Measurements from ENCODE around the gene ITPR1.

DNA sequence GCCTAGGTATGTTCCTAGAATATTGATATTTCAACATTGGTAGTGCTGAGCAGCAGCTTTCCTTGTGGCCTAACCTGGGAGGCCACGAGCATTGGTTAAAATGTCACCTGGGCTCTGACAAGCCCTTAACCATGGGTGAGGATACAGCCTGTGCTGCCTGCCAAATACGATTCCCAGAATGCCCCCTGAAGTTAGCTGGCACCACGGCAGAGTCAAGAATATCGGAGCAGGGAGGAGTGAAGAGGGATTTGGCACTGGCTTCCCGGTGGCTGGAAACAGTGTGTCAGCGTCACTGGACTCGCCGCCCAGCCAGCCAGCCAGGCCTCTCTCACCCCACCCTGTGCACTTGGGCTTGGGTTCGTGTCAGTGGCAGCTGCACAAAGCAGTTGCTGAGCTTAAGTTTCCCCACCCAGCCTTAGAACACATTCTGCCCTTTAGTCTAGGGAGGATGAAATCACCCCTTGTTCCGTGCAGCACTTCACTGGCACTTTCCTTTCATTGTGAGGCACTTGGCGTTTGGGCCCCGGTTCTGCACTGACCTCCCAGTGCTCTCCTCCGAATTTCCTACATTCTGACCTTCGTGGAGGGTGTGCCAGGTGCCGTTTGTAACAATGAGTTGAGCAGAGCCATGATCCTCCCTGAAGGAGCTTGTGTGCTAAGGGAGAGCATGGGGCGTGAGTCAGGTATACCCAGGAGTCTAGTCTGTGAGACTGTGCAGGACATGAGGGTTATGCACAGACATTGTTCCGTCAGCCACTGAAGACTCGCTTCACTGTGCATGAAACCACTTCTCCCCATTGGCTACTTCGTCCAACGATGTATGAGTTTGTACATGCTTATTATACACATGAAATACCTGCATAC lies 333.3 kb downstream of the ITPR1 start:
- TF ChIP-seq, protein P1, sequence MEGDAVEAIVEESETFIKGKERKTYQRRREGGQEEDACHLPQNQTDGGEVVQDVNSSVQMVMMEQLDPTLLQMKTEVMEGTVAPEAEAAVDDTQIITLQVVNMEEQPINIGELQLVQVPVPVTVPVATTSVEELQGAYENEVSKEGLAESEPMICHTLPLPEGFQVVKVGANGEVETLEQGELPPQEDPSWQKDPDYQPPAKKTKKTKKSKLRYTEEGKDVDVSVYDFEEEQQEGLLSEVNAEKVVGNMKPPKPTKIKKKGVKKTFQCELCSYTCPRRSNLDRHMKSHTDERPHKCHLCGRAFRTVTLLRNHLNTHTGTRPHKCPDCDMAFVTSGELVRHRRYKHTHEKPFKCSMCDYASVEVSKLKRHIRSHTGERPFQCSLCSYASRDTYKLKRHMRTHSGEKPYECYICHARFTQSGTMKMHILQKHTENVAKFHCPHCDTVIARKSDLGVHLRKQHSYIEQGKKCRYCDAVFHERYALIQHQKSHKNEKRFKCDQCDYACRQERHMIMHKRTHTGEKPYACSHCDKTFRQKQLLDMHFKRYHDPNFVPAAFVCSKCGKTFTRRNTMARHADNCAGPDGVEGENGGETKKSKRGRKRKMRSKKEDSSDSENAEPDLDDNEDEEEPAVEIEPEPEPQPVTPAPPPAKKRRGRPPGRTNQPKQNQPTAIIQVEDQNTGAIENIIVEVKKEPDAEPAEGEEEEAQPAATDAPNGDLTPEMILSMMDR (IDR thresholded peaks at IDR 0.05), result no peak
- TF ChIP-seq POLR2A (IDR thresholded peaks at IDR 0.05), result peak in 1 of 2 donors; percentile 54

Data from heart left ventricle (tissue), 13 donors.